ENCODE data around the gene GUCA2B.

GUCA2B gene

GRCh38 chr1:42152907-42153600 lies at the start of gene GUCA2B:
Gene GUCA2B (plus strand): TSS chr1:42153410. CDS start chr1:42153451, 41 bp downstream.
- DNase-seq (ENCODE audit: insufficient read length, low spot score) (no peak), FAIRE-seq (no peak)

- FAIRE-seq (no peak), DNase-seq (ENCODE audit: insufficient read length, low spot score) (no peak)
These were observed 48.2 kb upstream of the GUCA2B start for GRCh38 chr1:42105025-42105424.

GRCh38 chr1:42108309-42108708 lies 44.9 kb upstream of the GUCA2B start:
- FAIRE-seq = no peak
- no peak for DNase-seq (ENCODE audit: insufficient read length, low spot score)

GRCh38 chr1:42109600-42109999 lies 43.6 kb upstream of the GUCA2B start:
- no peak for FAIRE-seq
- no peak for DNase-seq (ENCODE audit: insufficient read length, low spot score)

GRCh38 chr1:42114229-42114628 lies 39.0 kb upstream of the GUCA2B start:
- FAIRE-seq = no peak
- DNase-seq (ENCODE audit: insufficient read length, low spot score) = no peak

GRCh38 chr1:42117214-42117613 lies 36.0 kb upstream of the GUCA2B start:
- no peak for DNase-seq (ENCODE audit: insufficient read length, low spot score)
- no peak for FAIRE-seq

GRCh38 chr1:42118125-42118524 lies 35.1 kb upstream of the GUCA2B start:
- DNase-seq (ENCODE audit: insufficient read length, low spot score) = no peak
- FAIRE-seq = no peak

GRCh38 chr1:42122408-42122807 lies 30.8 kb upstream of the GUCA2B start:
- DNase-seq (ENCODE audit: insufficient read length, low spot score) = no peak
- FAIRE-seq = no peak

- FAIRE-seq = no peak
- DNase-seq (ENCODE audit: insufficient read length, low spot score) = no peak
These were observed 27.7 kb upstream of the GUCA2B start for GRCh38 chr1:42125552-42125951.

GRCh38 chr1:42127767-42128166 lies 25.4 kb upstream of the GUCA2B start:
- DNase-seq (ENCODE audit: insufficient read length, low spot score) = no peak
- FAIRE-seq = no peak

GRCh38 chr1:42128499-42128898 lies 24.7 kb upstream of the GUCA2B start:
- DNase-seq (ENCODE audit: insufficient read length, low spot score) (no peak), FAIRE-seq (no peak)

- FAIRE-seq (no peak), DNase-seq (ENCODE audit: insufficient read length, low spot score) (no peak)
These were observed 24.2 kb upstream of the GUCA2B start for GRCh38 chr1:42128964-42129363.

- DNase-seq (ENCODE audit: insufficient read length, low spot score) (no peak), FAIRE-seq (no peak)
These were observed 23.0 kb upstream of the GUCA2B start for GRCh38 chr1:42130061-42130660.

GRCh38 chr1:42133390-42133789 lies 19.8 kb upstream of the GUCA2B start:
- no peak for FAIRE-seq

GRCh38 chr1:42133809-42134526 lies 19.2 kb upstream of the GUCA2B start:
- FAIRE-seq (no peak), DNase-seq (ENCODE audit: insufficient read length, low spot score) (no peak)

More at GRCh38 chr1:42133390-42133789, 19.8 kb upstream of the GUCA2B start:
- no peak for DNase-seq (ENCODE audit: insufficient read length, low spot score)

GRCh38 chr1:42135426-42135825 lies 17.8 kb upstream of the GUCA2B start:
- DNase-seq (ENCODE audit: insufficient read length, low spot score) = no peak
- no peak for FAIRE-seq

- FAIRE-seq = no peak
- DNase-seq (ENCODE audit: insufficient read length, low spot score) = no peak
These were observed 16.7 kb upstream of the GUCA2B start for GRCh38 chr1:42136466-42136865.

- FAIRE-seq (no peak), DNase-seq (ENCODE audit: insufficient read length, low spot score) (no peak)
These were observed 15.4 kb upstream of the GUCA2B start for GRCh38 chr1:42137766-42138165.

GRCh38 chr1:42138586-42138985 lies 14.6 kb upstream of the GUCA2B start:
- DNase-seq (ENCODE audit: insufficient read length, low spot score) (no peak), FAIRE-seq (no peak)

- FAIRE-seq (no peak), DNase-seq (ENCODE audit: insufficient read length, low spot score) (no peak)
These were observed 13.8 kb upstream of the GUCA2B start for GRCh38 chr1:42139444-42139843.

GRCh38 chr1:42140191-42140590 lies 13.0 kb upstream of the GUCA2B start:
- FAIRE-seq = no peak
- DNase-seq (ENCODE audit: insufficient read length, low spot score) = no peak

GRCh38 chr1:42141978-42142377 lies 11.2 kb upstream of the GUCA2B start:
- DNase-seq (ENCODE audit: insufficient read length, low spot score) (no peak), FAIRE-seq (no peak)
